ENCODE data around the gene VCL. TPM values are rescaled to one million over a fixed set of nuclear protein-coding genes. Genes with fewer than 3 reads are reported as not detected.
"Not testable (repeated sequence)": the region's sequence is repeated elsewhere in the genome, so short reads cannot be mapped to it uniquely, and the experiment has no call there.

The VCL gene
- total RNA-seq, 2 donors from 2014 or later = 346 to 348 TPM

- H3K27ac ChIP-seq = no peak overlapping the region
- DNase-seq (ENCODE audit: low spot score) (no peak), ATAC-seq (ENCODE audit: insufficient number of reproducible peaks, low FRiP score, low read depth) (no peak)
- peaks cover 9 to 12% of the 10 kb centered on the region in 2 donors for H3K4me1 ChIP-seq (ENCODE audit: control insufficient read depth in 1 of 2, low read depth in 2 of 2)
- H3K9me3 ChIP-seq = no peaks in the 10 kb centered on the region
- H3K36me3 ChIP-seq = peaks cover 23% of the 10 kb centered on the region
- no peaks in the 10 kb centered on the region for H3K27me3 ChIP-seq (replicated peaks; ENCODE audit: insufficient read depth)
- no peak overlapping the region for H3K4me3 ChIP-seq
- TF ChIP-seq CTCF (IDR thresholded peaks at IDR 0.05) = no peak
Observed at GRCh38 chr10:74139981-74140380, 142.1 kb downstream of the VCL start.

GRCh38 chr10:74140553-74140952 lies 142.6 kb downstream of the VCL start:
- no peak for TF ChIP-seq CTCF (IDR thresholded peaks at IDR 0.05)
- ATAC-seq (ENCODE audit: insufficient number of reproducible peaks, low FRiP score, low read depth) (no peak), DNase-seq (ENCODE audit: low spot score) (no peak)
- Histone ChIP-seq H3K4me3 (no peak overlapping the region), H3K27me3 (replicated peaks; ENCODE audit: insufficient read depth) (no peaks in the 10 kb centered on the region), H3K36me3 (peaks cover 23% of the 10 kb centered on the region), H3K9me3 (no peaks in the 10 kb centered on the region), H3K4me1 (ENCODE audit: control insufficient read depth in 1 of 2, low read depth in 2 of 2) (peaks cover 10 to 17% of the 10 kb centered on the region in 2 donors), H3K27ac (no peak overlapping the region)

DNA sequence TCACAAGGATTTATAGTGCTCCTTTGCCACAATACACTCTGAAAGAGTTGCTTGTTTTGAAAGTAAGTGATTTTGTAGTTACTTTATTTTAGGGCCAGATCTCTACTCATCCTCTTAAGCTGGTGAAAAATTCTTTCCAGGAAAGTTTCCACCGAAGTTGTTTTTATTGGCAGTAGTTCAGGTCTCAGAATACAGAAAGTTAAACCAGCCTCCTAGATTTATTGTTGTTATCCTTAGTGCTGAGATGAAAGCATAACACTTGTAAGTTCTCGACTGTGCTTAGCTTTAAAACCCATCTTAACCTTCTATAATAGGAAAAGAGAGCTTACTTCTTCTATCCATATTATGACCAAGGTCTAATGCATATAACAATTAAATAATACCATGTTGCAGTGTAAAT lies 147.2 kb downstream of the VCL start:
- no peak overlapping the region for H3K27ac ChIP-seq

GRCh38 chr10:74146980-74147379 lies 149.1 kb downstream of the VCL start:
- H3K27ac ChIP-seq; ATAC-seq (ENCODE audit: insufficient number of reproducible peaks, low FRiP score, low read depth); H3K36me3 ChIP-seq; H3K9me3 ChIP-seq; H3K4me3 ChIP-seq; DNase-seq (ENCODE audit: low spot score); H3K27me3 ChIP-seq (replicated peaks; ENCODE audit: insufficient read depth): not testable (repeated sequence)
- peaks cover 23 to 40% of the 10 kb centered on the region in 2 donors for H3K4me1 ChIP-seq (ENCODE audit: control insufficient read depth in 1 of 2, low read depth in 2 of 2)

More for the DNA sequence above, 147.2 kb downstream of the VCL start:
- Histone ChIP-seq H3K9me3 (no peaks in the 10 kb centered on the region), H3K4me1 (ENCODE audit: control insufficient read depth in 1 of 2, low read depth in 2 of 2) (peaks cover 20 to 36% of the 10 kb centered on the region in 2 donors), H3K27me3 (replicated peaks; ENCODE audit: insufficient read depth) (no peaks in the 10 kb centered on the region), H3K36me3 (no peaks in the 10 kb centered on the region), H3K4me3 (no peak overlapping the region)
- DNase-seq (ENCODE audit: low spot score) = no peak
- ATAC-seq (ENCODE audit: insufficient number of reproducible peaks, low FRiP score, low read depth) = no peak
- TF ChIP-seq CTCF (IDR thresholded peaks at IDR 0.05) = no peak

DNA sequence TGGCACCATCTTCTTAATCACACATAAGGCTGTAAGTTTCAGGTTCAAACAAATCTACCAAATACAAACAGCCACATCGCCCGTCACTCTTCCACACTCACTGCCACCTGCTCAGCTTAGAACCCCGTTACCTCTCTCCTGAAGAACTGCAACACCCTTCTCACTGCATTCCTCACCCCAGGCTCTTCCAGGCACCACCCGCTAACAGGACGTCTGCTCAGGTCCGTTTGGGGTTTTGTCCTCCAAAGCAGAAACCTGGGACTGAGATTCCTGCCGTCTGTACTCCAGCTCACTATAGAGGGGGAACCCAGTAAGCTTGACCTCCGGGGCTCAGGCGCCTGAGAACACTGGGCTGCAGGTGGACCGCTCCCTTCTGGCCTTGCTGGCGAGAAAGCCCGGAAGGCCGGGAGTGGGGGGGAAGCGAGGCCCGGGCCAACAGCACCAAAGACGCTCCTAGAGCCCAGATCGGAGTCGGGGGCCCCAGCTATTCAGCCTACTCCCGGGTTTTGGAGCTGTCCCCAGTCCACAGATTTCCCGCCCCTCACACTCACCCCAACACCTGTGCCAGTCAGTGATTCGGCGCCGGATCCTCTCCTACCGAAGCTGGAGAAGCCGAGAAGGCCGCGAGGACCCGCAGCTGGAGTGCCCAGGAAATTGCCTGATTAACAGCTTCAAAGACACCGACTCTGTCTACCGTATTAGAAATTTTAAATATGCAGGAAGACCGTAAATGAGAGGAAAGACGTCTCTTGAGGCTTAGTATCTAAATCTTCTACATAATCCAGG lies 152.5 kb downstream of the VCL start, which contains the start of gene AP3M1:
TSS of gene AP3M1 (minus strand) at position 625 of the 786 bp plus-strand sequence. CDS start 12,449 bp downstream, outside the sequence.
- peak within 1 kb of the TSS; percentile 83 to 89 for H3K27ac ChIP-seq
- H3K27me3 ChIP-seq (replicated peaks; ENCODE audit: insufficient read depth) = no peaks in the 10 kb centered on the region
- no peaks in the 10 kb centered on the region for H3K9me3 ChIP-seq
- H3K4me3 ChIP-seq = peak within 1 kb of the TSS; percentile 92
- peaks cover 31 to 44% of the 10 kb centered on the region in 2 donors for H3K4me1 ChIP-seq (ENCODE audit: control insufficient read depth in 1 of 2, low read depth in 2 of 2)
- DNase-seq (ENCODE audit: low spot score) = peak; percentile 55
- no peaks in the 10 kb centered on the region for H3K36me3 ChIP-seq
- ATAC-seq (ENCODE audit: insufficient number of reproducible peaks, low FRiP score, low read depth) = peak; percentile 62
- TF ChIP-seq CTCF (IDR thresholded peaks at IDR 0.05) = no peak
